Gastrocnemius medialis (tissue), 4 donors: ENCODE data around the gene MAB21L1.

Experiments used
- CTCF ChIP-seq, 5 experiments: fragments of 450-650 bp in 3 of 5; fragments of 200-600 bp in 2 of 5; sonication (generic) in 2 of 5; IDR thresholded peaks in 4 of 5; conservative IDR thresholded peaks in 1 of 5; 1 replicate in 4 of 5; 2 replicates in 1 of 5; pipeline ENCODE4 v1.5.1; 2016 to 2019; ENCODE audit warnings: antibody characterized with exemption in 5 of 5, mild to moderate bottlenecking in 3 of 5, moderate library complexity in 3 of 5
- POLR2A ChIP-seq, 2 donors: fragments of 450-650 bp; IDR thresholded peaks; one replicate each; pipeline ENCODE4 v1.6.1; 2017; ENCODE audit warnings: antibody characterized with exemption in 2 of 2, mild to moderate bottlenecking in 2 of 2, moderate library complexity in 2 of 2

DNA sequence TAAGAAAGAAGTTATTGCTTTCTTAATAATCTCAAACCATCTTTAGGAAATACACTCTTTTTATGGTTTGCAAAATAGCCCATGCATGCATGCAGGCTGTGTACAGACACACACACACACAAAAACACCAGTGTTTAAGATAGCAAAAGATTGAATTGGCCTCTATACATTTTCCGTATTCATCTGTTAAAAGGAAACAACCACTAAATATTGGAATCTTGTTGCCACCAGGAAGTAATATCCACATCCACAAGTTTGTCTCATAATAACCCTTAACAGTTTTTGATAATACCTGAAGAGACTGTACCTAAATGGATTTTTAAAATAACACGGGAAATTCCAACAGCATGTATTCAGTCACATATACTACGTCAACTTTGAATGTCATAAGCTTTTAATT is 7.3 kb upstream of the MAB21L1 start:
- TF ChIP-seq CTCF (IDR thresholded peaks at IDR 0.05 in 4 of 5, conservative IDR thresholded peaks at IDR 0.05 in 1 of 5), result no peak
- TF ChIP-seq POLR2A (IDR thresholded peaks at IDR 0.05), result no peak
